K562 (cell line): ENCODE measurements around the gene MBD3. TPM values are rescaled to one million over a fixed set of nuclear protein-coding genes. Genes with fewer than 3 reads are reported as not detected.
A peak's percentile ranks its signal among the peaks of the same experiment; 100 is the strongest.

ENCODE experiments used
- BCL6 ChIP-seq: fragments of 250-450 bp; sonication (Bioruptor Pico); IDR thresholded peaks from 2 replicates; pipeline ENCODE4 v1.4.0; 2020
- BCOR ChIP-seq: fragments of 450-650 bp; IDR thresholded peaks from 2 replicates; pipeline ENCODE4 v1.6.1; 2016
- CHD4 ChIP-seq: fragments of 200-600 bp; sonication (generic); IDR thresholded peaks from 3 replicates; pipeline ENCODE4 v1.6.1; 2012; ENCODE audit warnings: low read depth, mild to moderate bottlenecking, mixed read lengths, low read length, inconsistent platforms; ENCODE audit not compliant: insufficient read depth, insufficient replicate concordance, poor library complexity, severe bottlenecking
- COPS2 ChIP-seq: fragments of 450-650 bp; conservative IDR thresholded peaks from 2 replicates; pipeline ENCODE4 v1.6.1; 2016; ENCODE audit warnings: mild to moderate bottlenecking, moderate library complexity
- E2F5 ChIP-seq: sonication (generic); formaldehyde crosslinking; IDR thresholded peaks from 2 replicates; pipeline ENCODE4 v1.8.0; 2022; ENCODE audit warnings: mild to moderate bottlenecking, missing genetic modification reagents
- ESRRA ChIP-seq: fragments of 450-650 bp; IDR thresholded peaks from 2 replicates; pipeline ENCODE4 v1.6.1; 2014; ENCODE audit warnings: low read depth, mild to moderate bottlenecking, moderate library complexity, borderline replicate concordance
- GTF3C2 ChIP-seq: IDR thresholded peaks from 3 replicates; pipeline ENCODE4 v1.6.1; 2011; ENCODE audit warnings: borderline replicate concordance, mild to moderate bottlenecking, moderate library complexity; ENCODE audit not compliant: insufficient read length; ENCODE audit errors: extremely low read depth
- ILF3 ChIP-seq: fragments of 450-650 bp; IDR thresholded peaks from 2 replicates; pipeline ENCODE4 v1.6.1; 2018; ENCODE audit warnings: antibody characterized with exemption, mild to moderate bottlenecking, moderate library complexity, borderline replicate concordance
- NCOA4 ChIP-seq: fragments of 450-650 bp; IDR thresholded peaks from 2 replicates; pipeline ENCODE4 v1.6.1; 2018; ENCODE audit warnings: mild to moderate bottlenecking; ENCODE audit not compliant: partially characterized antibody
- OTX1 ChIP-seq: fragments of 450-650 bp; formaldehyde crosslinking; IDR thresholded peaks from 2 replicates; pipeline ENCODE4 v1.4.0; 2022; ENCODE audit warnings: mild to moderate bottlenecking
- PHF20 ChIP-seq: fragments of 450-650 bp; IDR thresholded peaks from 2 replicates; pipeline ENCODE4 v1.6.1; 2018; ENCODE audit not compliant: partially characterized antibody
- PURB ChIP-seq: sonication (generic); formaldehyde crosslinking; IDR thresholded peaks from 2 replicates; pipeline ENCODE4 v1.9.0; 2021; ENCODE audit warnings: low read depth, mild to moderate bottlenecking, missing genetic modification reagents
- SNRNP70 ChIP-seq: fragments of 200-400 bp; formaldehyde crosslinking; optimal IDR thresholded peaks from 2 replicates; pipeline ENCODE3; 2017; ENCODE audit warnings: low read depth, low read length
- STAT6 ChIP-seq: sonication (generic); formaldehyde crosslinking; IDR thresholded peaks from 2 replicates; pipeline ENCODE4 v1.8.1; 2023; ENCODE audit warnings: mild to moderate bottlenecking, missing genetic modification reagents
- ZBTB11 ChIP-seq, 3 experiments: fragments of 200-800 bp in 1 of 3; fragments of 250-450 bp in 1 of 3; fragments of 450-650 bp in 1 of 3; sonication (Bioruptor Pico) in 1 of 3; sonication (Bioruptor generic) in 1 of 3; formaldehyde crosslinking in 1 of 3; IDR thresholded peaks; 2 replicates each; pipeline versions ENCODE4 v1.6.1 to v1.8.0; 2016 to 2022; ENCODE audit warnings: mild to moderate bottlenecking in 2 of 3, missing genetic modification characterization in 2 of 3, missing compliant biosample characterization in 1 of 3, moderate library complexity in 1 of 3
- ZC3H11A ChIP-seq: IDR thresholded peaks from 2 replicates; pipeline ENCODE4 v1.6.1; 2012; ENCODE audit warnings: low read depth, low read length, improper control_type of control experiment
- ZEB2 ChIP-seq: fragments of 450-650 bp; IDR thresholded peaks from 2 replicates; pipeline ENCODE4 v1.6.1; 2016
- polyA plus RNA-seq, 8 experiments: library from polyadenylated mRNA; depleted of rRNA in 4 of 8; stranded (reverse) in 5 of 8; unstranded in 3 of 8; fragments of >200 nt; fragmentation: Nextera tagmentation in 2 of 8; fragmentation: Illumina TruSeq in 1 of 8; extraction: Ambion mirVana in 2 of 8; extraction: Trizol in 1 of 8; gene quantifications; 2 replicates each; pipeline versions ENCODE4 v1.2.1 to v1.2.3, GENCODE V29; 2011 to 2014; ENCODE audit warnings: inconsistent platforms in 1 of 8, missing spikeins in 1 of 8
- total RNA-seq, 7 experiments: library from RNA; depleted of rRNA in 6 of 7; stranded (reverse); fragments of >200 nt in 6 of 7; fragmentation: Illumina TruSeq in 2 of 7; extraction: Trizol in 2 of 7; gene quantifications; 2 replicates each; pipeline versions ENCODE4 v1.2.1 to v1.2.3, GENCODE V29; 2011 to 2021; ENCODE audit warnings: low replicate concordance in 1 of 7

The MBD3 gene
- total and polyA plus RNA-seq, 9 of the 15 experiments (the other 6 are each of a cell fraction or from before 2014, with no cell fraction given) = 0.24 to 137 (median 30.9) TPM

- TF ChIP-seq E2F5 (CRISPR knock-in tag) (no peak), PHF20 (peak; percentile 56), BCL6 (CRISPR knock-in tag) (no peak), OTX1 (0 out of 2 replicates have a peak, but pooled peaks have one; percentile 58), ESRRA (peak; percentile 35; the same call in 1 of the 2 replicates), SNRNP70 (no peak), GTF3C2 (peak; percentile 72), PURB (CRISPR knock-in tag) (no peak), COPS2 (no peak), ZC3H11A (no peak), ZEB2 (0 out of 2 replicates have a peak, but pooled peaks have one; percentile 6), BCOR (peak; percentile 100), CHD4 (peak; percentile 99), STAT6 (no peak), ILF3 (no peak), NCOA4 (peak; percentile 60), ZBTB11 (CRISPR knock-in tag; IDR thresholded peaks at IDR 0.05) (no peak)
These were observed 13.5 kb upstream of the MBD3 start (continued) for GRCh38 chr19:1606138-1606651.
